ENCODE results near the gene RNF13.

The RNF13 gene

GRCh38 chr3:149992416-149993058 lies 179.5 kb downstream of the RNF13 start:
- DNase-seq (ENCODE audit: low spot score) = no peak

- no peak for DNase-seq (ENCODE audit: low spot score)
Observed at GRCh38 chr3:149998946-149999345, 185.9 kb downstream of the RNF13 start.

- no peak for DNase-seq (ENCODE audit: low spot score)
Observed at GRCh38 chr3:149999421-149999820, 186.4 kb downstream of the RNF13 start.

DNA sequence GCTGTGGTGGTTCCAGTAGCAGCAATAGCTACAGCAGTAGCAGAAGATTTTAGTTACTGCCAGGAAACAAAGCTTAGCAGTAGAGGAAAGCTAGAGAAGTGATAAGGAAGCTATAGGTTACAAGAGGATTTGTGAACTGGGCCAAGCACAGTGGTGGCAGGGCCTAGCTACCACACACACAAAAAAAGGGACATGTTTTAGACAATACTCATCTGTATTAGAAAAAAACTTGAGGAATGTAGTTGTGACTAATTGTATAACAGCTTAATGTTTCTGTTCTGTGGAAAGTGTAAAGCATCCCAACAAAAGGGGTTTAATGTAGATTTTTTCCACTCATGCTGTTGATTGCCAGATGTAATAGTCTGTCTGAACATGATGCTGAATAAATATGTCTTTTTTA lies 187.6 kb downstream of the RNF13 start:
- DNase-seq (ENCODE audit: low spot score) = no peak

DNA sequence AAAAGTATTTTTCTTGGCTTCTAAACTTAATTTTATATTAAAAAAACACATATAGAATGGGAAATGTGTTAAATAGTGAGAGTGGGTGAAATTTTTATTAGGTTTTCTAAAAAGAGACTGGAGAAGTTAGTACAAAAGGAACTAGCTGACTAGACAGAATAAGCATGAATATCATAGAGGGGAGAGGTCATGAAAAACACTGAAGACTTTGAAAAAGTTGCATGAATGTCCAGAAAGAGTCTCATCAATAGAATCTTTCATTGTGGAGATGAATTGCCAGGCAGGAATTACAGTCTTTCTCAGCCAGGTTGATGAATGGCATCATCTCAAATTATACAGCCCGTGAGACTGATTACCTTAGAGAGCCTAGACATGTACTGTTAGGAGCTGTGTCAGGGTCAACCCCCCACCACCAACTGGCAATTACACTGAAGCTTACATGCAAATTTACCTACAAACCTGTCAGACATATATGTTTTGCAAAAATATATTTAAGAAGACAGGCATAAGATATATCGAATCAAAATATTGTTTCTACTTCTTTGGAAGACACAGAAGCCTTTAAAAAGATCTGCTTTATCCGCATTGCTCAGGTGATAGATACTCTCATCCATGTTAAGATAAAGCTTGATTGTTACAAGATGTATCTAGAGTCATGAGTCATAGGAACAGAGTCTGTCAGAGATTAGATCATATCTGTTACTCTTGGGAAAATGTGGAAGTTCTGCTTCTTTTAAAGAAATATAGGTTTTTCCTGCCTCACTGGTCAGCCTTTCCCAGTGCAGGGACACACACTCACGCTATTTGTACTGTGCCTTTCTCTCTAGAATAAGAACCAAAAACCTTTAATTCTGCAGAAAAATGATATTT lies 192.5 kb downstream of the RNF13 start:
- DNase-seq (ENCODE audit: low spot score) = no peak

GRCh38 chr3:150006794-150007193 lies 193.8 kb downstream of the RNF13 start:
- DNase-seq (ENCODE audit: low spot score) = no peak
